ENCODE results near the gene CPEB4.

CPEB4 gene

DNA sequence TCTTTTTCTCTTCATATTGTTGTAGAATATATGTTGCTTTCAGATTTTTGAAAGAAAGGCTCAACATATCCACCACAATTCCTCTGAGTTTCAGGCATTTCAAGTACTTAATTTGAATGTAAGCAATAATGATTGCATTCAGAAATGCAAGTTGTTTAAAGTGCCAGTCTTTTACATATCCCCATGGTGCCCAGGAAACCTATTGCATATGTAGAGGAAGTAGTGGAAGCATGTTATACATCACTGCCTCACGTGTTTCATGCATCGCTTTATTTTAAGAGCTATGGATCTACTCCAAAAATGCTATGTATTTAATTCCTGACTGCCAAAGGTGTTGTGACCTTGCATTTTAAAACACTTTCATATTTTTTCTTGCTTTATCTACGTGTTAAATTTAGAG lies 28.1 kb downstream of the CPEB4 start:
- no peak for DNase-seq

DNA sequence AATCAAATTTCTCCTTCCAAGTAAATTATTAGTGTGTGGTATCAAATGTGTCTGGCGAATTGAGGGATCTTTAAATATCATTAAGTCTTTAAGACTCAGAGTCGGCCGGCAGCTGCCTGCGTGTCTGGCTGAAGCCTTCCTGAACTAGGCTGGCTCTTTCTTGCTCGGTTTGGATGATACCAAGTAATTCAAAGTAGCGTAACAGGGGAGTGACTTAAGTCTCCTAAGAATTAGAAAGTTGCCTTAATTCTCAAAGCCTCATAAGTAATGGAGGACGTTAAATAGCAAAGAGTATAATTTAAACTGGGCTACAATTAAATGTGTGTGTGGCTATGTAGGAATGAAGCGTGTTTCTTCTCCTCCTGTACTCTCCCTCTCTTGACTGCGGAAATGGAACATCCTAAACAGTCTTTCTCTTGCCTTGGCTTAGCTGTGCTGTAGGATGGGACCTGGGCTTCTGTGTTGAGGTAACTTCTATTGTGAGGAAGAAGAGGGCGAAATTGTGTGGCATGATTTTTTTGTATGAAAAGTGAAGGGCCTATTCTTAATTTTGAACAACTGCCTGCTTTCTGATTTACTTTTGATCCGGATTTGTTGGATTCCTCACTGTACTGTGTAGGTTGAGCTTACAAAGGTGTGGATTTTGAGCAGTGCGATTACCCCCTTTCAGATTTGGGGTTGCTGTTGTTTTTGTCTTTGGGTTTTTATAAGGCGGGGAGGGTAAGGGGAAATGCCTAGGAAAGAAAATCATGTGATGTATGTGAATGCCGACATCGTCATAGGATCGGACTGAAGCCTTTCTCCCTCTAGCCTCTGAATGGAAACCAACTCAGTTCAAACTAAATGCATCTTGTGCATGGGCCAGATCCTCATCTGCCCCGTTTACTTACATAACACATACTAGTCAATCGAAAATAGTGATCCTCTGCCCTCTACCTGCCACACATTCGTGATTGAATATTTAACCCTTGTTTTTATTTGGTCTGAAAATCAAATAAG lies 29.9 kb downstream of the CPEB4 start:
- DNase-seq, result peak; percentile 79

DNA sequence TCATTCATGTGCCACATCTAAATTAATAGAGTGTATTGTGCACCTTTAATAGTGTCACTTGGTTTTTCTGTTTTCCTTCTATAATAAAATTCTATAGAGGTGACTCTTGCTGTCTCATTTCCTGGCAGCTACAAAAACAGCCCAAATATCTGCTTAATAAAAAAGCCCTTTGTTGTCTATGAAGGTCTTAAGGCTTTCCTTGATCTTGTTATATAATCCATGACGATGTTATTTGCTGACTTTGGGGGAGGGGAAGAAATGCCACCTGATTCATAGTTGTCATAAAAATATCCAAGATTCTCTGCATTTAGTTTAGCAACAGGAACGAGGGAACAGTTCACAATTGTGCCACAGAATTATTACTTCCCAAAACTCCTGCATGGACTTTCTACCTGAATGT lies 31.3 kb downstream of the CPEB4 start:
- no peak for DNase-seq

DNA sequence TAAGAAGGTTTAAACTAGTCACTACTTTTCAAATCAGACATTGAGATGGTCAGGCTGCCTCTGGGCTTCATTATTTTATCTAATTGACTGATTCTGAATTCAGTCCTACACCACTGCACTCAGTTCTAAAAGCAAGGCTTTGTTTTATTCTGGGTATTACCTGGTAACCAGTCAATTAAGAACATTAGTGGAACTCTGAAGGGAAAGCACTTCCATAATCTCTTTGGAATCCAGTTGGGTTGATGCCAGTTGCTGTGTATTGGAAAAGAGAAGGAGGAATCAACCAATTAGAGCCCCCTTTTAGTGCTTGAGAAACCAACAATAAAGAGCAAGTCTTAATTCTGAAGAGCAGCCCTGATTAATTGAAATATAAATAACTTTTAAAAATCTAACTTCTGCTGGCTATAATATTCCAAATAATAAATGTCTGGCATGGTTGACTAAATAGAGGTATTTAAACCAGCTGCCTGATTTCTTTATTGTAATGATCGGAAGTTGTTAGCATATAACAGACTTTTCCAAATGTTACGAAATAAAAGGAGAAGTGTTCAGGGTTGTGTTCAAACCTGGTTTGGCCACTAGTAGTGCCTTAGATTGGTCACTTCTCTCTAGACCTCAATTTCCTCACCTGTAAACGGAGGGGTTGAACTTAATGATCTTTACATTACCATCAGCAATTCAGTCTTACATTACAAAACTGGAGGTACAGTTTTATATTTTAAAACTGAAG lies 32.0 kb downstream of the CPEB4 start:
- DNase-seq, result no peak

DNA sequence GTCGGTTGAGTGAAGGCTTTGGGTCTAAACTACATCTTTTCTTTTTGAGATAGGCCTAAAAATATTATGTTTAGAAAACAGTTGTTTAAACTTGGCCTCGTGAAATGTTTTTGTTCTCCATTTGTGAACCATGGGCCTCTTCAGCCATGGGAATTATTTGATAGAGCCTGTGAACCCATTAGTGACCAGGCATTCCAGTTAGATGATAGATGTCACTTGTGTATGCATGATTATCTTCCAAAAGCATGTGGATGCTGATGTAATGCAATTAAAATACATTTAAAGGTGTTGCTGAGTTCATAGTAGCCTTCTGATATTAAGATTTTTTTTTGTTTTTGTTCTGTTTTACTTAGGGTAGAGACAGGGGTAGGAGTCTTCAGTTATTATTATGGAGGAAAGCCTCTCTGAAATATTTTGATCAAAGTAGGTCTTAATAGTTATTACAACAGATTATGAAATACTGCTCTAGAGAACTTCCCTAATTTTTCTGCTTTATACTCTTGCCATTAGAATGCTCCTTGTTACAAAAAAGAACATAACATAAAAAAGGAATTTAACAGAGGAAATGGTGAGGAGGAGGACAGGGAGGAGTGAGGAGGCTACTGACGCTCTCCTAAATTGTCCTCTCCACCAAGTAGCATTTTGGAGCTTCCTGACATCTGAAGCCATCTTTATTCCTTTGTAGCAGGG lies 32.9 kb downstream of the CPEB4 start:
- DNase-seq, result no peak

DNA sequence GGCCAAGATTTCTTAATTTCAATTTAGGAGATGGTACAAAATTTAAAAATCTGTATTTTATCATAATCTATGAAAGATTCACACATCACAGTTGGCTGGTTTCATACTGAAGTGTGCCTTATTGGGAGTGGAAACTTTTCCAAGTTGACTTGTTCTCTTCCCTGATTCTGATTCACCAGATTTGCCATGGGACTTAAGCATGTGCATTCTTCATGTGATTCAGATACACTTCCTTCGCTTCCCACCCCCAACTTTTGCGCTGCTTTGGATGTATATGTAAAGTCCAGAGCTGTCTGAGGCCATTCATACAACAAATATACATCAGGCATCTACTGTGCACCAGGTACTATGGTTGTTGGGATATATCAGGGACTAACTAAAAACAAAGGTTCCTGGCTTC lies 34.4 kb downstream of the CPEB4 start:
- no peak for DNase-seq

DNA sequence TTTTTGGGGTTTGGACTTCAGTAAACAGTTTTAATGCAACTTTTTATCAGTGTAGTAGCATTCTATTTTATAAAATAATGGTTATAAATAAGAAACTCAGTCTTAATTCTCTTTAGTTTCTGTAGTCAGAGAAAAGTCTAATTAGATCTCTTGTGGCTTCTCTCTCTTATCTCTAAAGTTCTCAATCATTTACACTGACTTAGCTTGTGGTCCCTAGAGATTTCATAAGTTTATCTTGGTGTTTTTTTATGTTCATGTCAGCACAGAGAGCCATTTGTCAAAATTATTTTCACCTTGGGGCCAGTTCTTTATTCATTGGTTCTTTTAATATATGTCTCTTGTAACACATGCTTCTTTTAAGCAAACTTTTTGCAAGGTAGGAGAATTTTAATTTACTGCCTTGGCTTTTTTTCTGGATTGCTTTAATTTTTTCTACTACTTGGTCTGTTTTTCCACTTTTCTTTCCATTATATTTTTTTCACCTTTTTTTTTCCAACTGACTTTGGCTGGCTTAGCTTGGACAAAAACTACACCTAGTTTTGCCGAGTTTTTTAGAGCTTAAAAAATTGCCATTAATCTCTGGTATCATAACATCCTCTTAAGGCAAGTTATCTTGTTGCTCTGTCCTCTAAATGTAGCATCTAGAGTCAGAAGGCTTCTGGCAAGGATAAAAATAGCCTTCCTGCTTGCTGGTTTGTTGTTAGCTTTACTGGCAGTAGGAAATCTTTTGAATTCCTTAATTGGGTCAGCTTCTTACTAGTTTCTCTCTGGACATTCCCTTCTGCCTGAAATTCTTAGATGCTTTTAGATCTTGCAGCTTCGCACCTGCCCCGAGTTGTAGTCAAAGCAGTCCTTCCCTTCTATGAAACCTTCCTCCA lies 35.3 kb downstream of the CPEB4 start:
- DNase-seq, result no peak

DNA sequence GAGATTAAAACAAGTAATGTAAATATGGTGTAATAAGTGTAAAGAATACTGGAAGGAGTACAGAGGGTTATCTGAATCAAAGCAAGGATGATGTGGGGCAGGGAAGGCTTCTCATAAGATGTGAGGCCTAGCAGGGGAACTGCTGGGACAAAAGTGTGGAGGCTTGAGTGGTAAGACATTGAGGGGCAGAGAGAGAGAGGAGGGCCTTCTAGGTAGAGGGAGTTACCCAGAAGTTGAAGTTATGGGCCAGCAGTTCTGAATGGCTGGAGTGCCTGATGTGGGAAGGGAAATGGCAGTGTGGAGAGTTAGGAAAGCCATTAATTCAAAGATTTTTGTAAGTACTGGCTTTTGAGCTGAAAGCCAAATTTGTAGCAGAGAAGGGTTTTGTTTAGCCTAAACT lies 36.8 kb downstream of the CPEB4 start:
- no peak for DNase-seq

DNA sequence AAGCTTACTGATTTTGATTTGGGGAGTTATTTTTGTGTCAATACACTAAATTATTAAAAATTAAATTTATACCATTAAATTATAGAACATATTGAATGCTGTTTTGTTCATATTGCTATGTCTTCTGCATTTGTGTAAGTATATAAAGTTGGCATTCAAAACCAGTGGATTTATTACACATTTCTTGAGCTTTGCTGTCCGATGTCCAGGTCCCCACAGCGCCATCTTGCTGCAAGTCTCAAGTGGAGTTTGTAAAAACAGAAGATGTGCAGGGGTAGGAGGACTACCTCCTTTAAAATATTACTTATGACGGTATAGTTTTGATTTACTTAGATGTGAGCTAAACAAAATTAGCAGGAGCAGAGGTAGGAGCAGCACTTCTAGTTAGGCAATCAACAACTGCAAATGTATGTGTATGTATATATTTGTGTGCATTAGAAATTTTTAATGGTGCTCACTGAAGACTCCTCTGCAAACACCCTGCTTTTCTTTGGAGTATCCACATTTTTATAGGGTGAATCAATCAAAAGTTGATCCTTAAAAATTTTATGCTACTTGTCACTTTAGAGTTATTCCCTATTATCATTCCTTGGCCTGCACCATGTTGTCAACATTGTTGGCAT lies 37.4 kb downstream of the CPEB4 start:
- DNase-seq, result peak; percentile 27

DNA sequence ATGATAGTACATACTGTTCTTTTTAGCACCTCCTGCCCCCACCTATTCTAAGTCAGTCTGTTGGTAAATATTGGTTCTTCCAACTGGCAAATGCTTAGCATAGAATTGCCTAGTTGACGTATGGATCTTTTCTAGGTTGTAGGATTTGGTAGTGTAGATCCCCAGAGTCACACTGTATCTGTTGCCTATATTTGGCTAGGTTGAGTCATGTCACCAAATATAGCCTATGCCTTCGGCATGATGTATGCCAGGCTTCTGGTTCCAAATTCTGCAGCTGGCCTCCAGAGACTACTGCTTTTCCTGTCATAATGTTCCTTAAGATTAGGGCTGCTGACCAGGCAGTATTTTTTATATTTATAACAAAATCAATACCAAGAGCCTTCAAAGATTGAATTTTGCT lies 38.2 kb downstream of the CPEB4 start:
- DNase-seq, result no peak

DNA sequence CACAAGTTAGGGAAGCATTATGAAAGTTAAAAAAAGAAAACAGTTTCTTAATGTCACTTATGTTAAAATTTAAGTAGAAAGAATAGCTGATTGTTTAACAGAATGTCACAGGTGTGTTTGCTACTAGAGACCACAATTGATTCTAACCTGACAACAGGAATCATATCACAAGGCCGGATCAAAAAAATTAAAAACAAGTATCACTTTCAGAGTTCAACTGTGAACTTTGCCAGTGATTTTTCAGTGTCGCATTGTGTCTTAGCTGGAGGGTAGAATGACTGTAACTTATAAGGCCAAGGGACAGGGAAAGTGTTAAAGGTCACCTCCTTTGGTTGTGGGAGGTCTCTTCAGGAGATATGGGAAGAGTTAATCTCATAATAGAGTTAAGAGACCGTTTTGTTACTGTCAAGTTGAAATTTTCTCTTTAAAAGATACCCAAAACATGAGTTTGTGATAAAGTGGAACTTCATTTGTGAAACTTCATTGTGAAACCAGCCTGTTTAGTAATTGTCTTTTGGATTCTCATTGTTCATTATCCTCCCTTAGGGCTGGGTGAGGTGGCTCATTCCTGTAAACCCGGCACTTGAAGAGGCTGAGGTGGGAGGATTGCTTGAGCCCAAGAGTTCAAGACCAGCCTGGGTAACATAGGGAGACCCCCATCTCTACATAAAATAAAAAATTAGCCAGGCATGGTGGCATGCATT lies 40.9 kb downstream of the CPEB4 start:
- no peak for DNase-seq

DNA sequence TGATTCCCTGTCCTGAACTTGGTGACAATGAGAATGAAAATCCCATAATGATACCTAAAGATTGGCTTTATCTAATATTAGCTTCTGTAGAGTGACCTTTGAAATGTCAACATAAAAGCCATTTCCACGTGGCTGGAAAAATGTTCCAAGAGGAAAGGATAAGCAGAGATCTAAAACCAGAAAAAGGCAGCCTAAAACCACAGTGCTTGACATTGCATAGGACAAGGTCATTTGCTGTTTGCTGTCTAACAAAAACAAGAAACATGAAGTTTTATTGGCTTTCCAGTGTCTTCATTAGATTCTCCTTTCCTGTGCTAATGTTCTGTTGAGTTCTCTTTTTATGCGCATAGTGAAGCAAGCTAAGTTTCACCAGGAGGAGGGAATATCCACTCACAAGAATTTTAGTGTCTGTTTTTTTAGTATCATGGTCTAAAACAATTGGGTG lies 44.6 kb downstream of the CPEB4 start:
- no peak for DNase-seq

DNA sequence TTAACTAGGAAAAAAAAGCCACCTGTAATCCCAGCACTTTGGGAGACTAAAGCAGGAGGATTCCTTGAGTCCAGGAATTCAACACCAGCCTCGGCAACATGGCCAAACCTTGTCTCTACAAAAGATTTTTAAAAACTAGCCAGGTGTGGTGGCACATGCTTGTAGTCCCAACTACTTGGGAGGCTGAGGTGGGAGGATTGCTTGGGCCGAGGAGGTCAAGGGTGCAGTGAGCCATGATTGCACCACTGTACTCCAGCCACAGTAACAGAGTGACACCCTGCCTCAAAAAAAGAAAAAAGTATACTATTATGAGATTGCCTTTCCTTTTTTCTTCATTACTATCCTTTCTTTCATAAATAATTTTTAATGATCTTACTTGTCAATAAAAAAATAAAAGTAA lies 45.8 kb downstream of the CPEB4 start:
- no peak for DNase-seq

DNA sequence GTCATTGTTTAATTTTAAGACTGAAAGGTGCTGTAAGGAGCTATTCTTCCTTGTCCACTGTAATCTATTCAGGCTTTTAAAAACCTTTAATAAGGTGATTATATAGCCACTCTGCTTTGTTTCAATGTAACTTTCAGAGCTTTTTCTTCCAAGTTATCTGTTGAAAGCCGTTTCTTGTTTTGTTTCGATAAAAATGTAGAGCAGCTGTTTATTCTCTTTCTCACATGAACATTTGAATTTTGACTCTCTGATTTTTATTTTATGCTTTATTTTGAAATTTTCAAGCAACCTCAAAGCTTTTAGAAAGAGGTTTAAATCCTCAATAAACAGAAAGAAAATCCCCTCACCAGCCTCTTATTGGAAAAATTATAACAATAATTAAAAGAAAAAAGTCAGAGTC lies 47.2 kb downstream of the CPEB4 start:
- no peak for DNase-seq

DNA sequence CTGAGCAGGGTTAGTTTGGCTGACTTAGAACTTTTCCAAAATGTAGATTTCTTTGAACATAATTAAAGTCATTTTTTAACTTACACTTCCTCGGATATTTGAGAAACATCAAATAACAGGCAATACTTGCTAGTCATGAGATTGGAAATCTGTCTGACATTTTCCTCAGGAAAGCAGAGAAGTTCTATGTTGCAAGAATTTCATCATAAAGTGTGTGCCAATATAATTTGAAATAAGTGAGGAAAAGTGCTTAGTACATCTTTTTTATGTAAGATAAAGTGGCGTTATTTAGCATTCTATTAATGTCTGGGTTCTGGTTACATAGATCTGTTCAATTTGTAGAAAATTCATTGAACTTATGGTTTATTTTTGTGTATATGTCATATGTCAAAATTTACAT lies 52.1 kb downstream of the CPEB4 start:
- no peak for DNase-seq

DNA sequence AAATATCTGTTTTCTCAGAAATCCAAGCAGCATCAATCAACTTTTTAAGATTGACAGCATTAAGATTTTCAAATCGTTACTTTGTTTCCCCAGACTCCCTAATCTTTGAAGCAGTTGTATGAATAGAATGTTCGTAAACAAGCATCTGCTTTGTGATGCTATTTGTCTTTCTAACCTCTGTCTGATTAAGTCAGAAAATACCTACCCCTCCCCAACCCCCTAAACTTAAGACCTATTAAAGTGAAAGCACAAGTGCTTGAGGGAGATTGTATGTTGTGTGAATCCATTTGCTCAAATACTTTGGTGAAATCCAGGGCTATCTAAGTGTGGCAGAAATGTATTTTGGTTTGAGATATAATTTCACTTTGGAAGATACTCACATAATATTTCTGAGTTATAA lies 53.0 kb downstream of the CPEB4 start:
- no peak for DNase-seq

DNA sequence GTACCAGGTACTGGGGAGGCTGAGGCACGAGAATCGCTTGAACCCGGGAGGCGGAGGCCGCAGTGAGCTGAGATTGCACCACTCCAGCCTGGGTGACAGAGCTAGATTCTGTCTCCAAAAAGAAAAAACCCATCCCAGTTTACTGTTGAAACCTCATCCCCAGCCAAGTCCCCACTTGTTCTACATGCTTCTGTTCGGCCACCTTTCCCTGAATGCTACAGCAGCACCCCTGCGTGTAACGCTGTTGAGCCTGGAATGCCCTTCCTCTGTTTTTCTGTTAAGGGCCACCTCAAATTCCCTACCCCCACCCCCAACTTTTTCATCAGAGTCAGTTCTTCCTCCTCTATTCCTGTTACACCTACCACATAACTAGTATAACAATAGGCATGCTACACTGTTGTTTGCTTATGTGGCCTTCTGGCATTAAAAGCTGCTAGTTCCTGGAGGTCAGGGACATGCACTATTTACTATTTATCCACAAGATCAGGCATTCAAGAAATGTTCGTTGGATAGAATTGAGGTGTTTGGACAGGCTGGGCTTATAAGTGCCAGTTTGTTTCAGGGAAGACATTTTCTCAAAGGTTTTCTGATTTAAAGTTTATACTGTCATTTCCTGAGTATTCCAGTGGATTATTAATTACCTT lies 53.7 kb downstream of the CPEB4 start:
- DNase-seq, result no peak

DNA sequence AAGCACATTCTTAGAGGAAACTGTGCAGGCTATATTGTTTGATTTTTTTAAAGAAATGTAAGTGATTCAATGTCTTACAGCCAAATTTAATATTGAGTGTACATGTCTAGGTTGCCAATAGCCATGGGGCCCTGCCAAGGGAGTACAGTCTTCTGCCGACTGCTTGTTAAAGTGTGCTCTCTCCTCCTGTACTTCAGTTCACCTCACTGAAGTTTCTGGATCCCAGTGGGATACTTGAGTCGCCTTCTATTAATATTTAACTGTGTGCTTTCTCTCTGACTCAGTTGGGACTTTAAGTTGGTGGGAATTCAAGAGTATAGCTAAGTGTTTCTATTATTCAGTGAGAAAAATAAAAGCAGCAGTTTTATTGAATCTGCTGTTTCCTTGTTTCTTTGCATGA lies 56.4 kb downstream of the CPEB4 start:
- DNase-seq, result no peak

DNA sequence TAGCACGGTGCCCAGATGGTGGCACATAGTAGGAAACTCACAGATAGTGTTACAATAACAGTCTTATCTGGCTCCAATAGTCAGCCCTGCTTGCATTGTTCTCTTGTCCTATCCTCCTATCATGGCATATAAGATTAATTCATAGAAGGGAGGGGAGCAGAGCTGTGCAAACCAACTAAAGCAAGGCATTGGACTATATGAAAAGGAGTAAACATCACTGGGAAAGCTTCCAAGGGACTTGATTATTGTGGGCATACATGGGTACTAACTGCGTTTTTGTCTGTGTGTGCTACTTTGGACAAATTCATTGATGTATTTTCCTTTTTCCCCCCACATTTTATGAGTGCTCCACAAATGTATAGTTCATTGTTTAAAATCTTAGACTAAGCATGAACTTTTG lies 57.0 kb downstream of the CPEB4 start:
- DNase-seq, result no peak

DNA sequence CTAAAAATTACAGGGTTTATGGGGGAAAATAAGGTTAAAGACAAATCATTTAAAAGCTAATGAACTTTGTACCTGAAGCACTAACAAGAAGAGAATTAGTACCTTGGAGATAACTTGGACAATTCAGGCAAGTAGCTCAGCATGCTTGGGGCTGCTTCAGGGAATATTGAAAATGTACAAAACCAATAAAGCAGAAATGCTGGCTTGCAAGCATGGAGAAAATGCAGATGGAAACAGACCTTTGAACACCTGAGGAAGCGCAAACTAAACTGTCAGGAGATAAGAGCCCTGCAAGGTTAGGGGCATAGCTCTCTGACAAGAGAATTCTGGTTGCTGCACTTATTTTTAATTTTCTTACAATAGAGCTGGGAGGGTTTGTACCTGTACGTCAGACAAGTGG lies 58.2 kb downstream of the CPEB4 start:
- DNase-seq, result no peak

DNA sequence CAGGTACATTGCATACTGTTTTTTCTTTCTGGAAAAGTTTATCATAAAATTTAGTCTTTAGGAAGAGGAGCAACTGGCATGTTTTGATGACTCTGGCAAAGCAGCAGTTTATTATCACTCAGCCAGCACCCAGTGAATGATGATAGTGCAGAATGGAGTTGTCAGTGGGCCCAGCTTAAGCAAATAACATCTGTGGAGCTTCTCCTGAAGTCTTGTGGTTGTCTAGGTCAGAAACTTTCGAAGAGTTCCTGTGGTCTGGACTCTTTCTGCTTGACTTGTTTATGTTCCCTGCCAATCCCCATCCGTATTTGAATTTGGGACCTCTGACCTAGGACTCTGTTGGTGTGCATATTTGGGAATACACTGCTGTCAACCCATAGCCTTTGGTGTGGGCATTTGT lies 62.7 kb downstream of the CPEB4 start:
- DNase-seq, result no peak
